NT2/D1 (cell line): Measurements from ENCODE around the gene SYNDIG1.

Experiments
- DNase-seq: peaks from one replicate; pipeline ENCODE4 v3.0.0-alpha.2; 2011; ENCODE audit warnings: low read depth, low spot score
- H3K27me3 ChIP-seq: 2 replicates; pipeline ENCODE4 v1.6.0; 2011; ENCODE audit warnings: mild to moderate bottlenecking; ENCODE audit not compliant: insufficient read length, insufficient read depth
- H3K36me3 ChIP-seq: 2 replicates; pipeline ENCODE4 v1.6.1; 2011; ENCODE audit warnings: mild to moderate bottlenecking, low read length, mixed read lengths; ENCODE audit not compliant: insufficient read depth, insufficient read length
- H3K4me1 ChIP-seq: 2 replicates; pipeline ENCODE4 v1.5.1; 2011; ENCODE audit not compliant: insufficient read depth, insufficient read length
- H3K4me3 ChIP-seq: 2 replicates; pipeline ENCODE4 v1.5.1; 2011; ENCODE audit warnings: low read depth; ENCODE audit not compliant: insufficient read length
- H3K9ac ChIP-seq: 2 replicates; pipeline ENCODE4 v1.6.0; 2011; ENCODE audit warnings: low read depth; ENCODE audit not compliant: insufficient read length
- H3K9me3 ChIP-seq: 2 replicates; pipeline ENCODE4 v1.5.1; 2011; ENCODE audit warnings: mild to moderate bottlenecking, low read length; ENCODE audit not compliant: insufficient read depth
- SUZ12 ChIP-seq: IDR thresholded peaks from 2 replicates; pipeline ENCODE4 v1.6.1; 2011; ENCODE audit not compliant: insufficient read length, insufficient read depth; ENCODE audit errors: extremely low read depth
- YY1 ChIP-seq: IDR thresholded peaks from 2 replicates; pipeline ENCODE4 v1.6.1; 2011; ENCODE audit not compliant: insufficient read length, insufficient read depth
- ZNF274 ChIP-seq: IDR thresholded peaks from 2 replicates; pipeline ENCODE4 v1.6.1; 2011; ENCODE audit warnings: mild to moderate bottlenecking, low read depth, low read length

SYNDIG1 gene

DNA sequence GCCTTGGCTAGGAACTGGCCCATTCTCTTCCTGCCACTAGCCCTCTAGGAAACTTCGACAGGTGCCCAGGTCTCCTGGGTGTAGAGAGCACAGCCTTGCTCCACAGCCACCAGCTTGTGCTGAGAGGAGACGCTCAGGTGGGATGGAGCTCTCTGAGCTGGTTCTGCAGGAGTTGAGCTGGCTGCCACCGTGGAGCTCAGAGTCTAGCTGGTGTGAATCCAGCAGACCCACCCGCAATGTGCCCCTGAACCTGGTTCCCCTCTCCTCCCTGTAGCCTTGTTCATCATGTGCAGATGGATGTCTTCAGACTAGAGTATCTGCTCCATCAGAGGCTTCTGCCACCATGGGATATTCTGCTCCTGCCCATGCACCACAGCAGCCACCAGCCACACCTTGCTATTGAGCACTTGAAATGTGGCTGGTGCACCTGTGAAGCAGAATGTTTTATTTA lies 222.5 kb downstream of the SYNDIG1 start:
- no peak for DNase-seq
- Histone ChIP-seq H3K4me1 (no peaks in the 10 kb centered on the region), H3K27me3 (no peaks in the 10 kb centered on the region), H3K9me3 (no peaks in the 10 kb centered on the region), H3K9ac (no peak overlapping the region), H3K36me3 (no peaks in the 10 kb centered on the region), H3K4me3 (no peak overlapping the region)
- TF ChIP-seq YY1, result no peak
- TF ChIP-seq SUZ12, result no peak
- TF ChIP-seq ZNF274, result no peak

- DNase-seq, result no peak
- TF ChIP-seq SUZ12, result no peak
- no peak for TF ChIP-seq YY1
- no peak for TF ChIP-seq ZNF274
- no peaks in the 10 kb centered on the region for H3K36me3 ChIP-seq
- no peaks in the 10 kb centered on the region for H3K27me3 ChIP-seq
- H3K9me3 ChIP-seq, result no peaks in the 10 kb centered on the region
- H3K4me3 ChIP-seq, result no peak overlapping the region
- H3K9ac ChIP-seq, result no peak overlapping the region
- H3K4me1 ChIP-seq, result no peaks in the 10 kb centered on the region
These were observed 223.2 kb downstream of the SYNDIG1 start for GRCh38 chr20:24692446-24693200.

GRCh38 chr20:24693466-24694156 lies 224.2 kb downstream of the SYNDIG1 start:
- no peaks in the 10 kb centered on the region for H3K36me3 ChIP-seq
- H3K9ac ChIP-seq, result no peak overlapping the region
- no peaks in the 10 kb centered on the region for H3K9me3 ChIP-seq
- TF ChIP-seq SUZ12, result no peak
- TF ChIP-seq YY1, result no peak
- no peak for TF ChIP-seq ZNF274
- no peaks in the 10 kb centered on the region for H3K4me1 ChIP-seq
- no peak for DNase-seq
- H3K4me3 ChIP-seq, result no peak overlapping the region
- no peaks in the 10 kb centered on the region for H3K27me3 ChIP-seq

DNA sequence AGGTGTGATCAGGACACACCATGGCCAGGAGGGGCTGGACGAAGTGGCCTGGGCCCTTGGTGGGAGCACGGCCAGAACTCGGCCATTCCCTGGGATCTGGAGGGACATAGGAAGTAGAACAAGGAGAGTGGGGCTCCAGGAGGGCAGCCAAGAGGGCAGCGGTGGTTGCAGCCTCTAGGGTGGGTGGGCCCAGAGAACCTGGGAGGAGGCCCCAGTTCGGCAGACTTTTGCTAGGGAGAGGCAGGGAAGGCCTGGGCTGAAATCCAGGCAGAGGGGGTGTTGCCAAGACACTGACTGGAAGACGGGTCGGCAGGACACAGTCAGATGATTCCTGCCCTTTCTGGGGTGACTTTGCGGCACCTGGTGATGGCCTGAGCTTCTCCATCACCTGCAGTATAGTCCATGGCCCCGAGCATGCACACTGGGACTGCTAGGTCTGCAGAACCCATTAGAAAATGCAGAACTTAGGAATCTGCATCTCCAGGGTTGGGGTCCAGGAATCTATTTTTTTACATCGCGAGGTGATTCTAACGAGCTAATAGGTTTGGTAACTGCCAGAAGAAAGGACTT lies 224.8 kb downstream of the SYNDIG1 start:
- no peaks in the 10 kb centered on the region for H3K27me3 ChIP-seq
- no peak for TF ChIP-seq ZNF274
- no peak for TF ChIP-seq YY1
- TF ChIP-seq SUZ12, result no peak
- H3K9ac ChIP-seq, result no peak overlapping the region
- H3K9me3 ChIP-seq, result no peaks in the 10 kb centered on the region
- no peaks in the 10 kb centered on the region for H3K4me1 ChIP-seq
- H3K36me3 ChIP-seq, result no peaks in the 10 kb centered on the region
- no peak overlapping the region for H3K4me3 ChIP-seq
- DNase-seq, result no peak

- Histone ChIP-seq H3K9ac (no peak overlapping the region), H3K4me1 (no peaks in the 10 kb centered on the region), H3K4me3 (no peak overlapping the region), H3K36me3 (no peaks in the 10 kb centered on the region), H3K9me3 (no peaks in the 10 kb centered on the region), H3K27me3 (no peaks in the 10 kb centered on the region)
- no peak for TF ChIP-seq SUZ12
- no peak for DNase-seq
These were observed 225.5 kb downstream of the SYNDIG1 start for GRCh38 chr20:24694727-24695528.

DNA sequence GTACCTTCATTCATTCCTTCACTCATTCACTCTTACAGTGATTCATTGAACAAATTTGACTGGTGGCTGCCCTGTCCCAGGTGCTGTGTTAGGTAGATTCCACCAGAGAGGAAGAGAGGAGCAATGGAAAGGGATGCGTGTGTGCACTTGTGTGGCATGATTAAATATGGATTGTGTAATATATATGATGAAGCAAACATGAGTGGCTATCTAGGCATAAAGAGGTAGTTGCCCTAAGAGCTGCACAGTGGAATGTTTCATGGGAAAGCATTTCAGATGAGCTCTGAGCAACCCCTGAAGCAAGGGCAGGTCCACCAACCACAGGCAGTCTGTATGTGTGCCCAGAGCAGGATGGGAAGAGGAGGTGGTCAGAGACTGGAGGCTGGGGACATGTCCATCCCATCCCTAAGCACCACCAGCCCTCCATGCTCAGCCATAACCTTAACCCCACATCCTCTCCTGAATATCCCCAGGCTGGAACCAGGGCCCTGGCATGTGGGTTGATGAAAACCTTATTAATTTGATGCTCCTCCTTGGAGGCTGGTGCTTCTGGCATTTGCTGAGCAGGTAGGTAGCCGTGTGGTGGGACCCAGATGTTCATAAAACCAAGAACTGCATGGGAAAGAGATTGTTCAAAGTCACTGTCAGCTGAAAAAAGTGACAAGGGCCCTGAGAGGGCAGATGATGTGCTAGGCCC lies 226.2 kb downstream of the SYNDIG1 start:
- Histone ChIP-seq H3K36me3 (no peaks in the 10 kb centered on the region), H3K4me1 (no peaks in the 10 kb centered on the region), H3K27me3 (no peaks in the 10 kb centered on the region), H3K9me3 (no peaks in the 10 kb centered on the region), H3K9ac (no peak overlapping the region), H3K4me3 (no peak overlapping the region)
- TF ChIP-seq ZNF274, result no peak
- no peak for TF ChIP-seq SUZ12
- no peak for TF ChIP-seq YY1
- DNase-seq, result no peak

DNA sequence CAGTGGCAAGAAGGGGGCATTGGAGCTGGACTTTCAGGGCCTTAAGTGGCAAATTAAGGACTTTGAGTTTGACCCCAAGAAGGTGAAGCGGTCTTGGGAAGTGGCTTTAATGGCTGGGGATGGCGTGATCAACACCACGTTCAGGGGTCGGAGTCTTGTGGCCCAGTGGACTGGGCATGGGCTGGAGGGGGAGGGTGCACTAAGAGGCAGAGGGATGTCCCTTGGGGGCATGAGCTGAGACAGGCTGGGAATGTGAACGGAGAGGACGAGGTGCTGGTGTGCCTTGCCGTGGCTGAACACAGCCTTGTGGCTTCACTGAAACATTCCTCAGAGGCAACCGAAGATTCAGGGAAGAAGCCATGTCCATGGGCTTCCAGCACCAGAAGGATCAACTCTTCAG lies 227.0 kb downstream of the SYNDIG1 start:
- H3K4me3 ChIP-seq, result no peak overlapping the region
- no peaks in the 10 kb centered on the region for H3K4me1 ChIP-seq
- DNase-seq, result no peak
- TF ChIP-seq SUZ12 (no peak), ZNF274 (no peak), YY1 (no peak)
- H3K36me3 ChIP-seq, result no peaks in the 10 kb centered on the region
- no peaks in the 10 kb centered on the region for H3K27me3 ChIP-seq
- H3K9ac ChIP-seq, result no peak overlapping the region
- no peaks in the 10 kb centered on the region for H3K9me3 ChIP-seq
